Measurements from ENCODE around the gene STK39. TPM values are rescaled to one million over a fixed set of nuclear protein-coding genes. Genes with fewer than 3 reads are reported as not detected.

Gene STK39
- total RNA-seq, 1 donor from 2014 or later = 18.5 TPM

GRCh38 chr2:168237741-168238140 is 9.7 kb downstream of the STK39 start:
- POLR2A ChIA-PET = no interaction called here
- no peak overlapping the region for H3K4me3 Mint-ChIP-seq
- H3K27ac Mint-ChIP-seq = no peak overlapping the region
- H3K9me3 Mint-ChIP-seq = no peaks in the 10 kb centered on the region
- intact Hi-C loops (cut with micrococcal nuclease) = loop anchor here (2.0 kb wide), 1 partner anchor 13 kb away; no protein-coding TSS in a partner anchor
- DNase-seq (no peak), ATAC-seq (ENCODE audit: low read depth) (no peak)
- no peaks in the 10 kb centered on the region for H3K27me3 Mint-ChIP-seq
- CTCF ChIA-PET = no interaction called here
- H3K36me3 Mint-ChIP-seq (ENCODE audit: low read depth) = peaks cover 2% of the 10 kb centered on the region
- peaks cover 7% of the 10 kb centered on the region for H3K4me1 Mint-ChIP-seq
- TF ChIP-seq CTCF (IDR thresholded peaks at IDR 0.05) = no peak

GRCh38 chr2:168234407-168235085 is 12.8 kb downstream of the STK39 start:
- no peak for ATAC-seq (ENCODE audit: low read depth)
- CTCF ChIA-PET = no interaction called here
- DNase-seq = no peak
- H3K4me3 Mint-ChIP-seq = no peak overlapping the region
- H3K27me3 Mint-ChIP-seq = no peaks in the 10 kb centered on the region
- H3K9me3 Mint-ChIP-seq = no peaks in the 10 kb centered on the region
- H3K4me1 Mint-ChIP-seq = peaks cover 7% of the 10 kb centered on the region
- POLR2A ChIA-PET = no interaction called here
- no peak overlapping the region for H3K27ac Mint-ChIP-seq
- intact Hi-C loops (cut with micrococcal nuclease) = no loop called here
- H3K36me3 Mint-ChIP-seq (ENCODE audit: low read depth) = peaks cover 7% of the 10 kb centered on the region
- TF ChIP-seq CTCF (IDR thresholded peaks at IDR 0.05) = no peak

- H3K36me3 Mint-ChIP-seq (ENCODE audit: low read depth) = peaks cover 7% of the 10 kb centered on the region
- CTCF ChIA-PET = no interaction called here
- peaks cover 5% of the 10 kb centered on the region for H3K4me1 Mint-ChIP-seq
- no peaks in the 10 kb centered on the region for H3K9me3 Mint-ChIP-seq
- intact Hi-C loops (cut with micrococcal nuclease) = no loop called here
- POLR2A ChIA-PET = no interaction called here
- no peak overlapping the region for H3K4me3 Mint-ChIP-seq
- DNase-seq = no peak
- H3K27me3 Mint-ChIP-seq = no peaks in the 10 kb centered on the region
- no peak overlapping the region for H3K27ac Mint-ChIP-seq
- no peak for TF ChIP-seq CTCF (IDR thresholded peaks at IDR 0.05)
- no peak for ATAC-seq (ENCODE audit: low read depth)
Measured at GRCh38 chr2:168233726-168234406, 13.5 kb downstream of the STK39 start.

GRCh38 chr2:168233166-168233565 is 14.2 kb downstream of the STK39 start:
- Mint-ChIP-seq H3K36me3 (ENCODE audit: low read depth) (peaks cover 7% of the 10 kb centered on the region), H3K27me3 (no peaks in the 10 kb centered on the region), H3K27ac (no peak overlapping the region), H3K4me1 (peaks cover 5% of the 10 kb centered on the region), H3K4me3 (no peak overlapping the region), H3K9me3 (no peaks in the 10 kb centered on the region)
- ChIA-PET CTCF (no interaction called here), POLR2A (no interaction called here)
- DNase-seq = no peak
- intact Hi-C loops (cut with micrococcal nuclease) = no loop called here
- no peak for TF ChIP-seq CTCF (IDR thresholded peaks at IDR 0.05)
- ATAC-seq (ENCODE audit: low read depth) = no peak

GRCh38 chr2:168231609-168232241 is 15.7 kb downstream of the STK39 start:
- peaks cover 9% of the 10 kb centered on the region for H3K36me3 Mint-ChIP-seq (ENCODE audit: low read depth)
- H3K27ac Mint-ChIP-seq = no peak overlapping the region
- ChIA-PET POLR2A (no interaction called here), CTCF (interaction anchor here (0.9 kb wide), 1 partner anchor 112 kb away, joined by 3 read pairs; no protein-coding TSS in a partner anchor)
- intact Hi-C loops (cut with micrococcal nuclease) = no loop called here
- H3K9me3 Mint-ChIP-seq = no peaks in the 10 kb centered on the region
- DNase-seq (no peak), ATAC-seq (ENCODE audit: low read depth) (no peak)
- H3K4me3 Mint-ChIP-seq = no peak overlapping the region
- TF ChIP-seq CTCF (IDR thresholded peaks at IDR 0.05) = no peak
- peaks cover 5% of the 10 kb centered on the region for H3K4me1 Mint-ChIP-seq
- no peaks in the 10 kb centered on the region for H3K27me3 Mint-ChIP-seq

All from activated B cell treated with CpG ODN at 0.5 μM for 24 hours (primary cell).